ENCODE data around the gene SSC5D.

SSC5D gene

GRCh38 chr19:55566823-55567222 is 78.6 kb downstream of the SSC5D start:
- H3K9me2 ChIP-seq (replicated peaks; ENCODE audit: low read depth, low read length), result no peaks in the 10 kb centered on the region
- no peaks in the 10 kb centered on the region for H3K79me2 ChIP-seq (ENCODE audit: insufficient read depth, low read length)
- TF ChIP-seq CTCF (conservative IDR thresholded peaks at IDR 0.05; ENCODE audit: low read length) (no peak), EZH2phosphoT487 (IDR thresholded peaks at IDR 0.05; ENCODE audit: borderline replicate concordance) (no peak)

GRCh38 chr19:55567708-55568328 is 79.6 kb downstream of the SSC5D start:
- no peaks in the 10 kb centered on the region for H3K9me3 ChIP-seq (ENCODE audit: insufficient read depth, low read depth, low read length)
- no peaks in the 10 kb centered on the region for H3K79me2 ChIP-seq (ENCODE audit: insufficient read depth, low read length)
- no peak overlapping the region for H2AFZ ChIP-seq (ENCODE audit: low read length)
- no peaks in the 10 kb centered on the region for H3K36me3 ChIP-seq (ENCODE audit: insufficient read depth, low read length)
- no peak overlapping the region for H3K9ac ChIP-seq (ENCODE audit: low read depth, low read length, poor library complexity, severe bottlenecking)
- no peak overlapping the region for H3K4me3 ChIP-seq (ENCODE audit: low read length, poor library complexity, severe bottlenecking)
- no peaks in the 10 kb centered on the region for H3F3A ChIP-seq (ENCODE audit: low read depth)
- no peak overlapping the region for H3K4me2 ChIP-seq (ENCODE audit: low read depth, low read length, poor library complexity, severe bottlenecking)
- H3K27me3 ChIP-seq (ENCODE audit: insufficient read depth, low read length, poor library complexity, severe bottlenecking), result no peaks in the 10 kb centered on the region
- H4K20me1 ChIP-seq (ENCODE audit: insufficient read depth, low read length, poor library complexity, severe bottlenecking), result no peaks in the 10 kb centered on the region
- TF ChIP-seq CTCF (conservative IDR thresholded peaks at IDR 0.05; ENCODE audit: low read length), result no peak
- no peak for TF ChIP-seq EZH2phosphoT487 (IDR thresholded peaks at IDR 0.05; ENCODE audit: borderline replicate concordance)
- no peaks in the 10 kb centered on the region for H3K4me1 ChIP-seq (ENCODE audit: insufficient read depth, low read length, poor library complexity, severe bottlenecking)
- no peaks in the 10 kb centered on the region for H3K9me2 ChIP-seq (replicated peaks; ENCODE audit: low read depth, low read length)

More at GRCh38 chr19:55566823-55567222, 78.6 kb downstream of the SSC5D start:
- Histone ChIP-seq H4K20me1 (ENCODE audit: insufficient read depth, low read length, poor library complexity, severe bottlenecking) (no peaks in the 10 kb centered on the region), H3F3A (ENCODE audit: low read depth) (no peaks in the 10 kb centered on the region), H3K4me1 (ENCODE audit: insufficient read depth, low read length, poor library complexity, severe bottlenecking) (no peaks in the 10 kb centered on the region), H3K4me3 (ENCODE audit: low read length, poor library complexity, severe bottlenecking) (no peak overlapping the region), H2AFZ (ENCODE audit: low read length) (no peak overlapping the region), H3K36me3 (ENCODE audit: insufficient read depth, low read length) (no peaks in the 10 kb centered on the region), H3K4me2 (ENCODE audit: low read depth, low read length, poor library complexity, severe bottlenecking) (no peak overlapping the region), H3K9ac (ENCODE audit: low read depth, low read length, poor library complexity, severe bottlenecking) (no peak overlapping the region), H3K9me3 (ENCODE audit: insufficient read depth, low read depth, low read length) (no peaks in the 10 kb centered on the region), H3K27me3 (ENCODE audit: insufficient read depth, low read length, poor library complexity, severe bottlenecking) (no peaks in the 10 kb centered on the region)

All from Loucy (cell line).